GM21576 (cell line): Measurements from ENCODE around the gene TMEM201.

ENCODE experiments used
- ATAC-seq: cut with Tn5 transposase; IDR thresholded peaks from one replicate; pipeline ENCODE4 v1.9.1; 2021; ENCODE audit warnings: mild to moderate bottlenecking, moderate library complexity; ENCODE audit not compliant: unreplicated experiment

Gene TMEM201

DNA sequence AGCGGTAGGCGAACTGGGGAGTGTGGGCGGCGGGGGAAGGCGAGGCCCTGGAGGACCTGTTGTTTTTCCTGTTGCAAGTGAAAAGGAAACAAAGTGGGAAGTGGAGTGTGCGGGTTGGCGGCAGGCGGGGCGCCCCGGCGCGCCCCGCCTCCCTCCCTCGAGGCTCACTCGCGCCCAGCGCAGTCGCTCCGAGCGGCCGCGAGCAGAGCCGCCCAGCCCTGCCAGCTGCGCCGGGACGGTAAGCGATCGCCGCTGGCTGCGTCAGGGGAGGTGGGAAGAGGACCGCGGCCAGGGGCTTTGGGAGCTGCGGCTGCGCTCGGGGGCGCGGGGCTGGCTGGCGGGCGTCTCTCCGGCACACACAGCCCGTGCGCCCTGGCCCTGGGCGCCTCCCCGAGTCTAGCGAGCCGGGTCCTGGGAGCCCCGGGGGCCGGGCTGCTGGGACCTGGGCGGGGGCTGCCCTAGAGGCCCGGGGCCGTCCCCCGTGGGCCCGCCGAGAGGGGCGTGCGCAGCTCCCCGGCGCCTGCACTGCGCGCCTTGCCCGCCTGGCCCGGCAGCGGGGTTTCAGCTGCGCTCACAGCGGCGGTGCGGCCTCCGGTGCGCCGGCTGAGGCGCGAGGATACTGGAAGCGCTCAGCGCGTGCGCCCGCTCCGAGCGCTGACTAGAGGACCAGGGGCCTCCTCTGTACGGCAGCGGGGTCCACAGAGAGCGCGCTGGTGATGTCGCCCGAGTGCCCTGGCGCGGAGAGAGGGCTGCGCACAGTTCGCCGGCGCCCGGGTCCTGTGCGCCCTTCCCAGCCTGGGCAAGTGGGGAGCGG is 63.1 kb downstream of the TMEM201 start, which contains the start of gene PIK3CD:
Gene PIK3CD, plus strand, starts transcription at position 167 of the 814 bp plus-strand sequence. CDS start 58,725 bp downstream, outside the sequence.
- ATAC-seq = no peak

DNA sequence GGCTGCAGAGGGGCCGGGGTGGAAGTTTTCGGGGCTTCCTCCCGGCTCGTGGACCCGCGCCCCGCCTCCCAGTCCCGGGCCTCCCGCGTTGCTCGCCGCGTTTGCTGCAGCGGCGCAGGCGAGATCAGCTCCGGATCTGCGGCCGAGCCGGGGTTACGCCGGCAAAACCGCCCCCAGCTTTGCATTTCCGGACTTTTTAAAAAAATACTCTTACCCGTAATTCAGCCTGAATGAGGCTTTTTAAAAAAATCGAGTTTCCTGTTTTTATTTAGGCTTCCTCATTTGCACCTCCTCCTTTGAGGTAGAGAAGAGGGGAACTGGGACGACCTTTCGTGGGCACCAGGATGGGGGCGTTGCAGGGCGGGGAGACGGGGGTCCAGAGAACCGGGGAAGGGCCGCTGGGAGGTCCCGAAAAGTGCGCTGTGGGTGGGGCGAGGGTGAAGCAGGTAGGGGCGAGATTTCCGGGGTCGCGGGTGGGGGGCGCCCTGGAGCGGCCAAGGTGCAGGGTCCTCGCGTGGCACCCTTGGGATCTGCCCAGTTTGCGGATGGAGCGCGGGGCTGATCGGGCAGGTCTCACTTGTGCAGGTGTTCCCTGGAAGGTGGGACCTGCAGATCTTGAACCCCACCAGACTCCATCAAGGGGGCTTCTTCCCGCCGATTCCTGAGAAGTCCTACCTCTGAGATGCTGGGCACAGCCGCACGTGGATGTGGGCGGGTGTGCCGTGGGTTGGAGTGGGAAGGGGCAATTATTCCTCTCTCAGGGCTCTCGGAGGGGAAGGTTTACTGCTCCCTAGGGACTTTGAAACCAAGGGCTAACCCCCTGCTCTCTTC is 63.9 kb downstream of the TMEM201 start:
- no peak for ATAC-seq

DNA sequence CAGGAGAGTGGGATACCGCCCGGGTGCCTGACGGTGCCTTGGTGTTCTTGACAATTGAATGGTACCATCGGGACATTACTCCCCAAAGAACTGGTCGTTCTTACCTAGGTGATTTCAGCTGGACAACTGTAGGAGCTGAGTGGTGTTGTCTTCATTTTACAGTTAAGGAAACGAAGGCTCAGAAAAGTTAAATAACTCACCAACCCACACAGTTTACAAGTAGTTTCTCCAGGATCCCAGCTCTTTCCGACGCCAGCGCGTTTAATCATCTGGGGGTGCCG is 64.4 kb downstream of the TMEM201 start:
- no peak for ATAC-seq

DNA sequence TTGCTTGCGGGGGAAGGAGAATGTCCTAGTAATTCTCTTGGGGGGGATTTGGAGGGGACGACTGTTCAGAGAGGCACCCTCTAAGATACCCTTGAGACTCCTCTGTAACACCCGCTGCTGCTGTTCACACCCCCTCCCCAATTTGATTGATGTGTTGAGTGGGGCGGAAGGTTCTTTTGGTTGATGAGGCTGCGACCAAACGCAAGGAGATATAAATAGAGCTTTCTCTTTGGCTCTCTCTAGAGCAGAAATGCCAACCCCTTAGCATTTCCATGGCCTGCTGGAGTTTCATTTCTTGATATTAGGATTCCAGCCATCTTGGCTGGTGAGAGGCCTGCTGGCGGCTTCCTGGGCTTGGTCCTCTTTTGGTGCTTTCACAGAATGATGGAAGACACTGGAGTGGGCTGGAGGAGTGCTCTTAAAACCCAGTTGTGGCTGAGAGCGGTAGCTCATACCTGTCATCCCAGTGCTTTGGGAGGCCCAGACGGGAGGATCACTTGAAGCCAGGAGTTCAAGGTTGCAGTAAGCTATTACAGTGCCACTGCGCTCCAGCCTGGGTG is 64.9 kb downstream of the TMEM201 start:
- no peak for ATAC-seq

DNA sequence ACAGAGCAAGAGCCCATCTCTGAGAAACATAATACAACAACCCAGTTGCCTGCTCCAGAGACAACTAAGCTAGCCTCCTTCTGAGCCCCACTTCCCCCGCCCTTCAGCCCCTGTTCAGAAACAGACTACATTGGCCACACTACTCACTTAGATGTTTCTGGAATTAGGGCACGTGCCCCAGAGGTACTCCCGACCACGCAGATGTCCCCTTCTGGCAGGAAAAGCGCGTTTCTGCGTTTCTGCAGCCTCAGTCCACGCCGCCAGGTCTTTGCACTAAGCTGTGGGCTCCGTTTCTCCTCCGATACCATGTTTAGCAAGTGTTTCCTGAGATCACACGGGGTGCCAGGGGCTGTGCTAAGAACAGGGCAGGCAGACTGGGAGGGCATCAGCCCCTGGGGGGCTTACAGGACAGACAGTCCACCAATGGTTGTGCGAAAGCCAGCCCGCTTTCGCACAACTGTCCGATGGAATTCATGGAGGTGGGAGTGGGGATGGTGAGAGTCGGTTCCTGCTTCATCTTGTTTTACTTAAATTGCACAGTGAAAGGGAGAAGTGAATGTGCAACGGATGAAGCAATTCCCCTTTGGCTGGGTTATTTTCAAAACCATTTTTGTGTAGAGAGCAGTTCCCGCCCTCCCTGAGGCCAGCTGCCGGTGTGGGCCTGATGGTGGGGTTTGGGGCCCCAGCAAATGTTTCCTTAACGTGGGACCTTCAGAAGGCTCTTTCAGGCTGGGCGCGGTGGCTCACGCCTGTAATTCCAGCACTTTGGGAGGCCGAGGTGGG is 65.5 kb downstream of the TMEM201 start:
- no peak for ATAC-seq

DNA sequence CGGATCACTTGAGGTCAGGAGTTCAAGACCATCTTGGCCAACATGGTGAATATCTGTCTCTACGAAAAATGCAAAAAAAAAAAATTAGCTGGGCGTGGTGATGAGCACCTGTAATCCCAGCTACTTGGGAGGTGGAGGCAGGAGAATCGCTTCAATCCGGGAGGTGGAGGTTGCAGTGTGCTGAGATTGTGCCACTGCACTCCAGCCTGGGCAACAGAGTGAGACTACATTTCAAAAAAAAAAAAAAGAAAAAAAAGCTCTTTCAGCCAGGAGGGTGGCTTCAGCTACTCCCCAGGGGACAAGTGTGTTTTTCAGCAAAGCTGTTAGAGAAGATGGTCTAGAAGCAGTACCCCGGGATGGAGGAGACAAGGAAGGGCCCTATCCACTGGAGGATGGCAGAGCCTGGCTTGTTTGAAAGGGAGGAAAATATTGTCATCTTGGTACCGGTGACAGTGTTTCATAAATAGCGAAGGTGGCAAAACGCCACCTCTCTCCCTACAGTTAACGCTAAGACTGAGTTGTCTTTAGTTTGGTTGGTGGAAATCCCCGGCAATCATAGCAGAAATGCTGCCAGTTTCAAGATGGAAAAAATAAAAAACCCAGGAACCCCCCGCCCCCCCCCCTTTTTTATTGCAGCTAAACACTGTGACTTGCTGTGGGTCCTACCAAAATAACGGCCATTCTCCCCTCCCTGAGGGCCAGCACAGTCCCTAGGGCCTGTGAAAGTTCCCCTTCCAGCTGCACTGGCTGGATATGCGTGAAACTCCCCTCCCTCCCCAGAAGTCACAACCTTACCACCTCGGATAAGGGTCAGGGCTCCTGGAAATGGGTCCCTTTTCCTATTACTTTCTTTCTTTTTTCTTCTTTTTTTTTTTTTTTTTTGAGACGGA is 66.4 kb downstream of the TMEM201 start:
- ATAC-seq = no peak

DNA sequence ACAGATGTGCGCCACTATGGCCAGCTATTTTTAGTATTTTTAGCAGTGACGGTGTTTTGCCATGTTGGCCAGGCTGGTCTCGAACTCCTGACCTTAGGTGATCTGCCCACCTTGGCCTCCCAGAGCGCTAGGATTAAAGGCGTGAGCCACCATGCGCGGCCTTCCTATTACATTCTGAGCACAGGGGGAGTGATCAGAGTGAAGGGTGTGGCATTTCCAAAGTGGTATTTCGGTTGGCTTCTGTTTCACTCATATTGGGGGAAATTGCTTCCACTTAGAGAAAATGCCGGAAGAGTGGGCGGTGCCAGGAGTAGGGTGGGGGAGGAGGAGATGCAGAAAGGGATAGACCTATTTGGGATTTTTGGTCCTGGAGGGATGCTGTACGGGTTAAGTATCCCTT is 67.1 kb downstream of the TMEM201 start:
- ATAC-seq = no peak

DNA sequence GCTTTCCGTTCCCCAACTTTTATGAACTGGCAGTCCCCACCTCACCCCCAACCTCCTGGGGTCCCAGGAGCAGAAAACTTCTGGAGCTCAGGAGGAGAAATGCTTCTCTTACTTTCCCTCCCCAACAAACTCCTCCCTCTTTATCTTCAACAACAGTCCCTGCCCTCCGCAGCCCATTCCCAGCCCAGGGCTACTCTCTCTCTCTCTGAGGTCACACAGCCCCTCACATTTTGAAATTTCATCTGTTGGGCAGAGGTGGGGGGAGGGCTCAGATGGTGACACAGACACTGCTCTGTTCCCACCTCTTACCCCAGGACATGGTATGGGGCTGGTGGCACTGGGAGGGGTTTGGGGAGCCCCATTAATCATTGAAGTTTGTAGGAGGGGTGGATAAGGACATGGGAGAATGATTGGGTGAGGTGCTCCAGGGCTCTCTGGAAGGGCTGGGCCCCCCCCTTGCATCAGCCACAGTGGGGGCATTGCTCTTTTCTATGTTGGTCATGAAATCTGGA is 68.9 kb downstream of the TMEM201 start:
- no peak for ATAC-seq

DNA sequence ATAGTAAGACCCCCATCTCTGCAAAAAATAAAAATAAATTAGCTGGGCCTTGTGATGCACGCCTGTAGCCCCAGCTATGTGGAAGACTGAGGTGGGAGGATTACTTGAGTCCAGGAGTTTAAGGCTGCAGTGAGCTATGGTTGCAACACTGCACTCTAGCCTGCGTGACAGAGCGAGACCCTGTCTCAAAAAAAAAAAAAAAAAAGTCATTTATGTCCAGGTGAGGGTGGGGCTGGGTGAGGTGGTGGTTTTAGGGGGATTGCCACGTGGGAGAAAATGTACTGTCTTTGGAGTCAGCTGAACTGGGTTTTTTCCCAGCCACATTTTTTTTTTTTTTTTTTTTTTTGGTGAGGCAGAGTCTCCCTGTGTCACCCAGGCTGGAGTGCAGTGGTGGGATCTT is 69.5 kb downstream of the TMEM201 start:
- no peak for ATAC-seq

DNA sequence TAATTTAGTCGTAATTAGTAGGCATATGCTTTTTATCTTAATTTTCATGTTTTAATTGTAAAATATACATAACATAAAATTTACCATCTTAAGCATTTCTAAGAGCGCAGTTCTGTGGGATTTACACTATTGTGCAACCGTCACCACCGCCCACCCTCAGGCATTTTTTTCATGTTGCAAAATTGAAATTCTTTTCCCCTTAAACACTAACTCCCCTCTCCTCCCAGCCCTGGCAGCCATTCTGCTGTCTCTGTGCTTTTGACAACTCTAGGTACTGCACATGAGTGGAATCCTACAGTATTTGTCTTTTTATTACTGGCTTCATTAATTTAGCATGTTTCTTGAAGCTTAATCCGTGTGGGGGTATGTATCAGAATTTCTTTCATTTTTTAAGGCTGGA is 70.6 kb downstream of the TMEM201 start:
- no peak for ATAC-seq

DNA sequence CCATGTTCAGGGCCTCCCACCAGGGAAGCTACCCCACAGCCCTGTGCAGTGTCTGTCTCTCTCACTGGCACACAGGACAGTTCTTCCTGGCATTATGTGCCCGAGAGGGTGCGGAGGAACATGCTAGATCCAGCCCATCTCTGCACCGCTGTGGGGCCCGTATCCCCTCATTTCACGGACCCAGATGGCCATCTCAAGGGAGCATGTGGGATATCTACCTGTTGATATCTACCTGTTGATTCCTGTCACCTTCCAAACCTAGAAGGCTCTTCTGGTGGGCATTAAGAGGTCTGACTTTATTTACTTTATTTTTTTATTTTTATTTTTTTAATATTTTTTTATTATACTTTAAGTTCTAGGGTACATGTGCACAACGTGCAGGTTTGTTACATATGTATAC is 74.5 kb downstream of the TMEM201 start:
- ATAC-seq = no peak
